Putamen (tissue), 1 donor: ENCODE results near the gene ZNF423.

Source experiments
- DNase-seq: peaks from one replicate; pipeline ENCODE4 v3.0.0-alpha.2; 2016; ENCODE audit warnings: low spot score

Gene ZNF423

GRCh38 chr16:49457196-49457595 lies 398.7 kb downstream of the ZNF423 start:
- no peak for DNase-seq

DNA sequence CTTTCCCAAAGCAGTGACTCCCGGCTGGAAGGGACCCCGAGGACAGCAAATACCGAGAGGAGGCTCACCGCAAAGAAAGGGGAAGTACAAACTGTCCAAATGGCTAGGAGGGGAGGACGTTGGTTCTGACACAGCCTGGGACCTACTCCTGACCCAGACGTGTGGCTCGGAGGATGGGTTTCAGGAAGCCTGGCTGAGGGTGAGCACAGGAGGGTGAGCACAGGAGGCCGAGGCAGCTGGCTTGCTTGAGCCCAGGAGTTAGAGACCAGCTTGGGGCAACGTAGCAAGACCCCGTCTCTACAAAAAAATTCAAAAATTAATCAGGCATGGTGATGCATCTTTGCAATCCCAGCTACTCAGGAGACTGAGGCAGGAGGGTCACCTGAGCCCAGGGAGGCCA lies 399.1 kb downstream of the ZNF423 start:
- no peak for DNase-seq

DNA sequence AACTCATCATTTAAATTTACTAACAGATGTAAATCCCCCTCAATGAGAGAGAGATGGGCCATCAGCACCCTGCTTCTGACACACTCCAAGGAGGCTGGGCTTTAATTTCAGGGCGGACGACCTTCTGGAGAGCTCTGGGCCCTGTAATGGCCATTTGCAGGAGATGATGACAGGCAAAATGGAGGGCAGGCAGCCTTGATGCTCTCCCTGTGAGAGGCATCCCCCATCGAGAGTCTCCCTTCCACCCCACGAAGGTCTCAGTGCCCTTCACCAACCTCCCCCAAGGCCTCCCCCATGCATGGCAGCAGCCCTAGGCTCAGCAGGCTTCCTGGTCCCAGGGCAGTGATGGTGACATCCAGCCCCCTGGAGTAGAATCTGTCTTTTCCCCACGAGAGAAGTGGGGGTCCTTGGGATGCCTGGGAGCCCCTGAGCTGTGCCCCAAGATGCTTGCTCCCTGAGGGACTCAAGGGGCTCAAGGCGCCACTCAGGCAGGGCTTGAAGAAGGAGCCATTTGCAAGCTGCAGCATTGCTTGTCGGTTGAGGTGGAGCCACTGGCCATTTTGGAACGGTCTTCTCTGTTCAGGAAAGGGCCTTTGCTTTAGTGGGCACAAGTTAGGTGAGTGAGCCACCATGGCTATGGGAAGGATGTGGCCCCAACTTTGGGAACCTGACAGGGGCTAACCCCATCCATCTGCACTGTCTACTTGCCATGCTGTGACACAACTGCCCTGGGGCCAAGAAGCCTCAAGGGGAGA lies 399.7 kb downstream of the ZNF423 start:
- no peak for DNase-seq

- no peak for DNase-seq
These were observed 400.5 kb downstream of the ZNF423 start for GRCh38 chr16:49455181-49455990.

DNA sequence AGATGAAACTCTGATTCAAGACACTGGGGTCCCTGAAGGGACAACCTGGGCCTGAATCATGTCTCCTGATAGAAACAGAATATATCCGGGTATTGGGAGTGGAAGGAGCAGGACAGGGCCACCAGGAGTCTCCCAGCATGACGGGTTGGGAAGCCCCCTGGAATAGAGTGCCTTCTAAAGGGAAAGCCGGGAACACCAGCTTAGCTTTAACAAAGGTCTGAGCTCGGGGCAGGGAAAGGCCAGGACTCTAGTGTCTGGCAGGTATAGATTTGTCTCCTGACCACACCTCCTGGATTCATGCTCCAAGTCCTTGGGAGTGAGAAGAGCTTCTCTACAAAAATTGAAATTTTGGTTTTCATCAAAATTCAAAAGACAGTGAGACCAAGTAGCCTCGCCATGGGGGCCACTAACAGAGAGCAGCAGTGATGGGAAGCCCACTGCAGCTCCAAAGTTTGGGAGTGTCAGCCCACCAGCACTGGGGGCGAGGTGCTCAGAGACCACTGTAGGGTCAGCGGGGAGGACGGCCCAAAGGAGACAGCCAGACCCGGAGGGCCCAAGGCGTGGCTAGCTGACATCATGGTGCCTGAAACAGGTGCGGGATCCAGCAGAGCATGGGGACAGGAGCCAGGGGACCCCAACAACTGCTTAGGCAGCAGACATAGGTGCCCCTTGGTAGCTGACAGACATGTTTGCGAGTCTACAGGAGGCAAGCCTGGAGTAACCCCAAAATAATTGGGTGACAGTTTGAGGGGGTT lies 401.3 kb downstream of the ZNF423 start:
- DNase-seq, result no peak

DNA sequence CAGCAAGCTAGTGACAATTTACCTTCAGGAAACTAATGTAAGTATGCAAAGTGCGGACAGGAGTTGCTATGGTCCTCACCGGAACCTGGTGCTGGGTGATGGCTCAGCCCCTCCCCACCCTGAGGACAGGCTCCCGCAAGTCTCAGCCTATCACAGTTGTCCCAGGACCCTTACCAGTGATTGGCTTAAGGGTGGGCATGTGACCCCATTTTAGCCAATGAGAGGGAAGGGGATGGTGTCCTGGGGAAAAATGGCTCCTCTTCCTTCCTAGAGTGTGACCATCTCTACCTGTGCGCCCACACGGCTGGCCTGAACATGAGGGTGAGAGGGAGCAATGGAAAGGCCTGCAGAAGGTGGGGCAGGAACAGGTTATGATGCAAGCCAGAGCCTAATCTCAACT lies 401.9 kb downstream of the ZNF423 start:
- DNase-seq, result no peak

- DNase-seq, result no peak
These were observed 402.9 kb downstream of the ZNF423 start for GRCh38 chr16:49453021-49453420.

DNA sequence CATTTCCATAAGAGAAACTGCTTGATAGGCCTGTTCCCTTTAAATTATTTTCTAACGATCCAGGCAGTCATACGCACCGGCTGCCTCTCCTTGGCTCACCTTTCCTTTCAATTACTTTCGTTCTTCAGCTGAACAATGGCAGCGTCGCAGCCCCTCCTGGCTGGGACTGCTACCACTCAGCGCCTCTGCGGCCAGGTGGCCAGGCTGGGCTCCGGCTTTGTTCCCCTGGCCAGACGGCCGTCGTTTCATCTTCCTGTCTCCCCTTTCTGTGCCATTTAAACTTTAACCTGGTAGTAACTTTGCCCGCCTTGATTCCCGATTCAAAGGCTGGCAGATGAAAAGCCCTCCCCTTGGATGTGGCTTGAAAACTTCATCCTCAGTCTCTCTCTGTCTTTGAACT lies 403.3 kb downstream of the ZNF423 start:
- no peak for DNase-seq

GRCh38 chr16:49452108-49452507 lies 403.8 kb downstream of the ZNF423 start:
- DNase-seq, result no peak

GRCh38 chr16:49446805-49447204 lies 409.1 kb downstream of the ZNF423 start:
- DNase-seq, result no peak

- DNase-seq, result no peak
These were observed 412.3 kb downstream of the ZNF423 start for GRCh38 chr16:49443576-49443975.

- DNase-seq, result no peak
These were observed 413.1 kb downstream of the ZNF423 start for GRCh38 chr16:49442805-49443204.

DNA sequence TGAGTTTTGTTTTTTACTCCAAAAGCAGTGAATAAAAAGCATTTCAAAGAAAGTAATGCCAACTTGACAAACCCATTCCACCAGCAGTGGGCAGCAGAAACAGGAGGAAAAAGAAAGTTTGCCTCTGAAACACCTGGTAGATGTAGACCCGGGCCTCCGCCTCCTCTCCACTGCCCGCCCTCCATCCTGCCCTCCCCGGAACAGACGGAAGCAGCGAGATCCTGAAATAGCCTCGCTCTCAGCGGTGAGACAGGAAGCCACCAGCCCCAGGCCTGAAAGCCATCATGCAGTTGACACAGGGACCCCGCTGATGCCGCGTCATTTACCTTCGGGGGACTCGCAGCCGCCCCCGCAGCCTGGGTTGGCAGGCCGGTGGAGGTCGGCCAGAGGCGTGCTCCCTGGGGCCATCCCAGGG lies 414.5 kb downstream of the ZNF423 start:
- DNase-seq, result no peak

DNA sequence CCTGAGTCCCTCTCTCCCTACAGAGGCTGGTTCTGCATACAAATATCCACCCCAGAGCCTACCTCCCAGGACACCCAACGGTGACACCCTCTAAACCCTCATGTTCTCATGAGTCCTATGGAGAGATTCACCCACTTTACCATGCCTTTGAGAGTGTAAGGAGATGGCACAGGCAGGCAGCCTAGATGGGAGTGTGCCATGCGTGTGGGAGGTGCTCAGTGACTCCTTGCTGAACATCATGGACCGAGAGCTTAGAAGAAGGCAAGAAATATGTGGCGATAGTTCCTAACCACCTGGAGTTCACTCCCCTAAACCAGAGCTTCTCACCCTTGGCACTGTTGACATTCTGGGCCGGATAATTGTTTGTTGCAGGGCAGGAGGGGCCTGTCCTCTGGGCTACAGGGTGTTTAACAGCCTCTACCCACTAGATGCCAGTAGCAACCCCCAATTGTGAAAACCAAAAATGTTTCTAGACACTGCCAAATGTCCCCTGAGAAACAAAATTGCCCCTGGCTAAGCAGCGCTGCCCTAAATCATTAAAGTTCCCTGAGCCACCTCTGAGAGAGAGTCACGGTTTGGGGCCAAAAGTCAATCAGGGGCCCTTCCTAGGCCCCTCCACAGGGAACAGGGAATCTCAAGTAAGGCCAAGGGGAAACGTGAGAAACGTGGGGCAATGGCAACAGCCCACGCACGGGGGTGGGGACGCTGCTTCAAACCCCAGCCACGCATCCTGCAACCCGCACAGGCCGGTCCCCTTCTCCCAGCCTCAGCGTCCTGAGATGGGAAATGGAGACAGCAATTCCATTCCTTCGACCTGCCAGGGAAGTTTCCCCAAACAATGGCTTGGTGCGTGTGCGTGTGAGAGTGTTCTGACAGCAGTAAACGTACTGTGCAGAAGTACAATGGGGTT lies 415.5 kb downstream of the ZNF423 start:
- no peak for DNase-seq

DNA sequence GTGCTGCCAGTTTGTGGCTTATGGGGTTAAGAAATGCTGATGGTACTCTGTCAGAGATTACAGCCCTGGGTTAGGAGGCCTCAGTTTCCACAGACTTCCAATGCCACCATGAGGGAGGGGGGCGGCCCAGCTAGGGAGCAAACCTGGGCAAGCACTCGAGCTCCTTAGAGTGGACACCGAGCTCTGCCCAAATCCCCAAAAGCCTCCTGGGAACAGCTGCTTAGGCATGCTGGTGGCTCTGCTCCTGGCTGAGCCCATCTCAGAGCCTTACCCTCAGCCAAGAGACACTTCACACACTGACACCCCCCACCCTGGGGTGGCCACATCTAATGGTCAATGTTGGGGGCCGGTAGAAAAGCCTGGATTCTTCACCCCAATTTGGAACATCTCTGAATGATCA lies 416.2 kb downstream of the ZNF423 start:
- DNase-seq, result no peak

DNA sequence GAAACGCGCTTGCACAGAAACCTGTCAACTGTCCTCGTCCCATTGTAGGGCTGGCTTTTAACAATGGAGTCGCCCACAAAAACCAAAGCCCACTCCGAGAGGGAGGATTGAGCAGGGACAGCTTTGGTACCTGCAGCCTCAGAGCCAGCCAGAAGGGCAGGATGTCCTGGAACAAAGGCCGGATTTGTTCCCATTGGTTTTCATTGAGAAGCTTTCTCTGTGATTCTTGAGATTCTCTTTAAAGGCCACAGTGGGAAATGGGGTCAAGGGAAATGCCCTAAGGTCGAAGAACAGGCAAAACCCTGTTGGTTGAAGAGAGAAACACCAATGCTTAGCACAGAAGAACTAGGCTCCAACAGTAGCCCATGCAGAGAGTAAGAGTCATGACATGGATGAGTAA lies 416.9 kb downstream of the ZNF423 start:
- DNase-seq, result no peak
